Measurements from ENCODE around the gene NEUROG2.
"Not testable (repeated sequence)": the region's sequence is repeated elsewhere in the genome, so short reads cannot be mapped to it uniquely, and the experiment has no call there.

NEUROG2 gene

GRCh38 chr4:112520598-112521122, 4.7 kb upstream of the NEUROG2 start:
- no peak for DNase-seq

GRCh38 chr4:112519689-112520597, 4.0 kb upstream of the NEUROG2 start:
- DNase-seq: peak in 1 of 2 experiments; percentile 21

- DNase-seq: no peak
These were observed 2.7 kb upstream of the NEUROG2 start for GRCh38 chr4:112518675-112519074.

- no peak for DNase-seq
These were observed 1.9 kb upstream of the NEUROG2 start for GRCh38 chr4:112517911-112518310.

GRCh38 chr4:112517067-112517634, 1.2 kb upstream of the NEUROG2 start:
- DNase-seq: peak; percentile 37 to 40

GRCh38 chr4:112516471-112517066, 589 bp upstream of the NEUROG2 start:
- DNase-seq: peak; percentile 62 to 78

- peak in 1 of 2 experiments; percentile 40 for DNase-seq
These were observed 548 bp downstream of the NEUROG2 start for GRCh38 chr4:112515198-112516065.

- peak; percentile 59 to 68 for DNase-seq
These were observed 1.3 kb downstream of the NEUROG2 start for GRCh38 chr4:112514647-112515197.

GRCh38 chr4:112513971-112514646, 1.9 kb downstream of the NEUROG2 start:
- DNase-seq: no peak

GRCh38 chr4:112511803-112512118, 4.2 kb downstream of the NEUROG2 start:
- DNase-seq: no peak

GRCh38 chr4:112511093-112511802, 4.7 kb downstream of the NEUROG2 start:
- DNase-seq: no peak

- no peak for DNase-seq
These were observed 5.5 kb downstream of the NEUROG2 start for GRCh38 chr4:112510291-112511092.

- no peak for DNase-seq
These were observed 6.5 kb downstream of the NEUROG2 start for GRCh38 chr4:112509243-112510141.

GRCh38 chr4:112508356-112508755, 7.6 kb downstream of the NEUROG2 start:
- DNase-seq: peak; percentile 22 to 41

- DNase-seq: no peak
These were observed 11.2 kb downstream of the NEUROG2 start for GRCh38 chr4:112504807-112505206.

- no peak for DNase-seq
These were observed 13.1 kb downstream of the NEUROG2 start for GRCh38 chr4:112502871-112503270.

GRCh38 chr4:112492321-112492720, 23.7 kb downstream of the NEUROG2 start:
- no peak for DNase-seq

- DNase-seq: not testable (repeated sequence)
These were observed 25.2 kb downstream of the NEUROG2 start for GRCh38 chr4:112490808-112491207.

- no peak for DNase-seq
These were observed 30.1 kb downstream of the NEUROG2 start for GRCh38 chr4:112485930-112486329.
